OCI-LY3 (cell line): ENCODE data around the gene CHID1.

Experiments used
- H2AFZ ChIP-seq: fragments of 200-600, 300-600 bp; shearing (Covaris generic); 2 replicates; pipeline ENCODE4 v1.6.0; 2014; ENCODE audit warnings: antibody characterized with exemption, low read depth, low read length
- H3K27ac ChIP-seq: fragments of 200-600, 300-600 bp; sonication (generic); 2 replicates; pipeline ENCODE4 v1.5.1; 2014; ENCODE audit warnings: mild to moderate bottlenecking, low read length, moderate library complexity, mixed read lengths
- H3K27me3 ChIP-seq: fragments of 200-600, 300-600 bp; sonication (generic); 2 replicates; pipeline ENCODE4 v1.6.1; 2014; ENCODE audit warnings: low read depth, low read length, mixed read lengths
- H3K36me3 ChIP-seq: fragments of 200-600, 300-600 bp; sonication (generic); replicated peaks from 2 replicates; pipeline ENCODE3; 2014; ENCODE audit warnings: low read depth, low read length, mixed read lengths
- H3K4me1 ChIP-seq: fragments of 300-600, 200-600 bp; sonication (generic); 2 replicates; pipeline ENCODE4 v1.6.1; 2014; ENCODE audit warnings: low read length, mixed read lengths
- H3K4me2 ChIP-seq: fragments of 200-600, 300-600 bp; sonication (generic); 2 replicates; pipeline ENCODE4 v1.6.1; 2014; ENCODE audit warnings: low read length, mixed read lengths
- H3K4me3 ChIP-seq: fragments of 300-600, 200-600 bp; sonication (generic); 2 replicates; pipeline ENCODE4 v1.5.1; 2014; ENCODE audit warnings: antibody characterized with exemption, mild to moderate bottlenecking, low read length, moderate library complexity
- H3K79me2 ChIP-seq: fragments of 300-600, 200-600 bp; shearing (Covaris generic); 2 replicates; pipeline ENCODE4 v1.6.1; 2014; ENCODE audit warnings: mild to moderate bottlenecking, low read length, mixed read lengths
- H3K9ac ChIP-seq: fragments of 300-600, 200-600 bp; shearing (Covaris generic); 2 replicates; pipeline ENCODE4 v1.6.0; 2014; ENCODE audit warnings: mild to moderate bottlenecking, low read length, moderate library complexity
- H3K9me3 ChIP-seq: fragments of 200-600, 300-600 bp; shearing (Covaris generic); 2 replicates; pipeline ENCODE4 v1.6.1; 2014; ENCODE audit warnings: low read length, mixed read lengths; ENCODE audit not compliant: insufficient read depth
- H4K20me1 ChIP-seq: fragments of 200-600, 300-600 bp; sonication (generic); 2 replicates; pipeline ENCODE4 v1.6.1; 2016; ENCODE audit warnings: low read length, mixed read lengths; ENCODE audit not compliant: insufficient read depth
- EZH2phosphoT487 ChIP-seq: fragments of 200-600 bp; shearing (Covaris generic); IDR thresholded peaks from 2 replicates; pipeline ENCODE4 v1.6.1; 2018; ENCODE audit warnings: antibody characterized with exemption, mixed run types, low read depth
- TF ChIP-seq, protein P1 (sequence below): fragments of 200-600, 300-600 bp; sonication (generic); IDR thresholded peaks from 2 replicates; pipeline ENCODE4 v1.5.1; 2014; ENCODE audit warnings: antibody characterized with exemption, low read length, low read depth

CHID1 gene

GRCh38 chr11:860234-861104 lies 50.1 kb downstream of the CHID1 start:
- Histone ChIP-seq H3K27ac (no peak overlapping the region), H3K4me3 (no peak overlapping the region), H3K27me3 (no peaks in the 10 kb centered on the region), H3K79me2 (no peaks in the 10 kb centered on the region), H3K4me1 (no peaks in the 10 kb centered on the region), H2AFZ (no peak overlapping the region), H3K36me3 (no peaks in the 10 kb centered on the region), H4K20me1 (no peaks in the 10 kb centered on the region), H3K9me3 (no peaks in the 10 kb centered on the region), H3K4me2 (no peak overlapping the region), H3K9ac (no peak overlapping the region)
- TF ChIP-seq, protein P1, sequence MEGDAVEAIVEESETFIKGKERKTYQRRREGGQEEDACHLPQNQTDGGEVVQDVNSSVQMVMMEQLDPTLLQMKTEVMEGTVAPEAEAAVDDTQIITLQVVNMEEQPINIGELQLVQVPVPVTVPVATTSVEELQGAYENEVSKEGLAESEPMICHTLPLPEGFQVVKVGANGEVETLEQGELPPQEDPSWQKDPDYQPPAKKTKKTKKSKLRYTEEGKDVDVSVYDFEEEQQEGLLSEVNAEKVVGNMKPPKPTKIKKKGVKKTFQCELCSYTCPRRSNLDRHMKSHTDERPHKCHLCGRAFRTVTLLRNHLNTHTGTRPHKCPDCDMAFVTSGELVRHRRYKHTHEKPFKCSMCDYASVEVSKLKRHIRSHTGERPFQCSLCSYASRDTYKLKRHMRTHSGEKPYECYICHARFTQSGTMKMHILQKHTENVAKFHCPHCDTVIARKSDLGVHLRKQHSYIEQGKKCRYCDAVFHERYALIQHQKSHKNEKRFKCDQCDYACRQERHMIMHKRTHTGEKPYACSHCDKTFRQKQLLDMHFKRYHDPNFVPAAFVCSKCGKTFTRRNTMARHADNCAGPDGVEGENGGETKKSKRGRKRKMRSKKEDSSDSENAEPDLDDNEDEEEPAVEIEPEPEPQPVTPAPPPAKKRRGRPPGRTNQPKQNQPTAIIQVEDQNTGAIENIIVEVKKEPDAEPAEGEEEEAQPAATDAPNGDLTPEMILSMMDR: no peak
- TF ChIP-seq EZH2phosphoT487: no peak

GRCh38 chr11:859394-860131 lies 51.0 kb downstream of the CHID1 start:
- no peak overlapping the region for H2AFZ ChIP-seq
- no peaks in the 10 kb centered on the region for H4K20me1 ChIP-seq
- no peaks in the 10 kb centered on the region for H3K4me1 ChIP-seq

GRCh38 chr11:858762-859339 lies 51.8 kb downstream of the CHID1 start:
- H3K9ac ChIP-seq: no peak overlapping the region
- H3K27me3 ChIP-seq: no peaks in the 10 kb centered on the region
- H3K27ac ChIP-seq: no peak overlapping the region
- H3K4me1 ChIP-seq: no peaks in the 10 kb centered on the region
- H3K9me3 ChIP-seq: no peaks in the 10 kb centered on the region
- no peaks in the 10 kb centered on the region for H3K79me2 ChIP-seq
- H3K4me3 ChIP-seq: no peak overlapping the region
- H3K4me2 ChIP-seq: no peak overlapping the region
- H3K36me3 ChIP-seq: no peaks in the 10 kb centered on the region
- no peak overlapping the region for H2AFZ ChIP-seq
- no peak for TF ChIP-seq EZH2phosphoT487
- TF ChIP-seq, protein P1: no peak
- no peaks in the 10 kb centered on the region for H4K20me1 ChIP-seq

More at GRCh38 chr11:859394-860131, 51.0 kb downstream of the CHID1 start:
- Histone ChIP-seq H3K27me3 (no peaks in the 10 kb centered on the region), H3K9me3 (no peaks in the 10 kb centered on the region), H3K79me2 (no peaks in the 10 kb centered on the region), H3K36me3 (no peaks in the 10 kb centered on the region), H3K4me3 (no peak overlapping the region), H3K9ac (no peak overlapping the region), H3K4me2 (no peak overlapping the region), H3K27ac (no peak overlapping the region)
- TF ChIP-seq, protein P1: no peak
- no peak for TF ChIP-seq EZH2phosphoT487
